Lung (tissue), 12 donors: Measurements from ENCODE around the gene ACOX1. TPM values are rescaled to one million over a fixed set of nuclear protein-coding genes. Genes with fewer than 3 reads are reported as not detected.

Source experiments
- ATAC-seq: fragments of 200-7000 bp; cut with Tn5 transposase; one replicate; pipeline ENCODE4 v1.9.1; 2020; ENCODE audit warnings: moderate number of reproducible peaks; ENCODE audit not compliant: insufficient read depth, low FRiP score
- DNase-seq, 3 donors: peaks; one replicate each; pipeline ENCODE4 v3.0.0-alpha.2; 2013 to 2017
- H3K27ac ChIP-seq, 2 donors: one replicate each; pipeline ENCODE4 v1.5.1; 2013; ENCODE audit warnings: mild to moderate bottlenecking in 2 of 2, moderate library complexity in 2 of 2, control low read depth in 1 of 2, inconsistent platforms in 1 of 2, low read depth in 1 of 2, low read length in 1 of 2
- H3K27me3 ChIP-seq, 3 donors: one replicate each; pipeline ENCODE4 v1.5.1; 2013; ENCODE audit warnings: low read length in 2 of 3; ENCODE audit not compliant: control insufficient read depth in 3 of 3, insufficient read depth in 3 of 3
- H3K36me3 ChIP-seq, 4 donors: one replicate each; pipeline ENCODE4 v1.5.1; 2013; ENCODE audit warnings: low read length in 4 of 4, mild to moderate bottlenecking in 1 of 4, moderate library complexity in 1 of 4; ENCODE audit not compliant: control insufficient read depth in 4 of 4, insufficient read depth in 4 of 4
- H3K4me1 ChIP-seq, 5 donors: one replicate each; pipeline ENCODE4 v1.5.1; 2013; ENCODE audit warnings: low read length in 5 of 5, mild to moderate bottlenecking in 2 of 5, moderate library complexity in 1 of 5; ENCODE audit not compliant: control insufficient read depth in 5 of 5, insufficient read depth in 5 of 5
- H3K4me3 ChIP-seq: one replicate; pipeline ENCODE4 v1.5.1; 2013; ENCODE audit warnings: mild to moderate bottlenecking, control low read depth, moderate library complexity
- H3K9ac ChIP-seq, 2 donors: one replicate each; pipeline ENCODE4 v1.5.1; 2013; ENCODE audit warnings: low read length in 2 of 2, control low read depth in 1 of 2; ENCODE audit not compliant: insufficient read depth in 1 of 2
- H3K9me3 ChIP-seq, 4 donors: one replicate each; pipeline ENCODE4 v1.5.1; 2013; ENCODE audit warnings: low read length in 3 of 4, mild to moderate bottlenecking in 1 of 4, moderate library complexity in 1 of 4; ENCODE audit not compliant: control insufficient read depth in 4 of 4, insufficient read depth in 3 of 4
- CTCF ChIP-seq: IDR thresholded peaks from 2 replicates; pipeline ENCODE4 v1.5.1; 2012; ENCODE audit warnings: mild to moderate bottlenecking; ENCODE audit errors: control extremely low read depth, extremely low read depth
- WGBS, 2 donors: extraction: QIAGEN DNeasy Blood & Tissue Kit; methylation state at CpG; one replicate each; pipeline ENCODE4 v1.1.7; 2013; 5-methylcytosine and 5-hydroxymethylcytosine counted together
- polyA plus RNA-seq, 2 donors: library from polyadenylated mRNA; stranded (reverse); fragments of 200-250 nt; gene quantifications; one replicate each; pipeline ENCODE4 v1.2.1, GENCODE V29; 2013
- total RNA-seq, 2 donors: library from RNA; depleted of rRNA in 1 of 2; stranded (reverse); fragments of >200 nt in 1 of 2; gene quantifications; one replicate each; pipeline ENCODE4 v1.2.1, GENCODE V29; 2014 to 2021
- donor health status: control.
- donor health status: control.
- donor health status: Bipolar disorder and iron deficiency.
- donor health status: healthy.
- donor health status: DM: yes; HTN: yes; CAD: no.

ACOX1 gene
- total and polyA plus RNA-seq, 4 donors = 19.9 to 80.1 (median 45.9) TPM

GRCh38 chr17:75945211-75945610, 33.8 kb downstream of the ACOX1 start:
- TF ChIP-seq CTCF = no peak
- Histone ChIP-seq H3K4me3 (no peak overlapping the region), H3K9ac (no peak overlapping the region), H3K9me3 (no peaks in the 10 kb centered on the region), H3K27ac (no peak overlapping the region), H3K36me3 (peaks cover 12 to 38% (median 27%) of the 10 kb centered on the region in 4 donors), H3K27me3 (no peaks in the 10 kb centered on the region), H3K4me1 (peaks cover 0 to 10% (median 2%) of the 10 kb centered on the region in 5 donors)
- ATAC-seq = no peak
- WGBS, 2 donors = 70 to 82% methylated on average over 2 of the region's 2 CpGs
- no peak for DNase-seq

GRCh38 chr17:75943491-75943890, 35.5 kb downstream of the ACOX1 start:
- no peak for DNase-seq
- Histone ChIP-seq H3K4me1 (peaks cover 0 to 10% (median 3%) of the 10 kb centered on the region in 5 donors), H3K36me3 (peaks cover 4 to 25% (median 18%) of the 10 kb centered on the region in 4 donors), H3K9me3 (no peaks in the 10 kb centered on the region), H3K27ac (no peak overlapping the region), H3K9ac (no peak overlapping the region), H3K4me3 (no peak overlapping the region), H3K27me3 (no peaks in the 10 kb centered on the region)
- ATAC-seq = no peak
- WGBS, 2 donors = 82 to 92% methylated on average over 1 of the region's 1 CpG
- TF ChIP-seq CTCF = no peak

- Histone ChIP-seq H3K27me3 (no peaks in the 10 kb centered on the region), H3K9me3 (no peaks in the 10 kb centered on the region), H3K36me3 (peaks cover 0 to 18% (median 13%) of the 10 kb centered on the region in 4 donors), H3K4me1 (peaks cover 0 to 10% (median 3%) of the 10 kb centered on the region in 5 donors), H3K27ac (no peak overlapping the region), H3K9ac (no peak overlapping the region), H3K4me3 (no peak overlapping the region)
- no peak for TF ChIP-seq CTCF
- WGBS, 2 donors = 87 to 89% methylated on average over 4 of the region's 4 CpGs
- ATAC-seq (no peak), DNase-seq (no peak)
Observed at GRCh38 chr17:75942473-75942872, 36.5 kb downstream of the ACOX1 start.

GRCh38 chr17:75941442-75941819, 37.5 kb downstream of the ACOX1 start:
- peaks cover 0 to 12% (median 7%) of the 10 kb centered on the region in 4 donors for H3K36me3 ChIP-seq
- ATAC-seq = no peak
- H3K4me3 ChIP-seq = no peak overlapping the region
- H3K9me3 ChIP-seq = no peaks in the 10 kb centered on the region
- peaks cover 0 to 10% (median 3%) of the 10 kb centered on the region in 5 donors for H3K4me1 ChIP-seq
- TF ChIP-seq CTCF = no peak
- WGBS, 2 donors = 49 to 61% methylated on average over 6 of the region's 6 CpGs
- H3K9ac ChIP-seq = peak overlapping the region in 1 of 2 donors; percentile 28
- no peaks in the 10 kb centered on the region for H3K27me3 ChIP-seq
- H3K27ac ChIP-seq = no peak overlapping the region
- no peak for DNase-seq
